A549 treated with DMSO at 1 μM for 4 hours (cell line): ENCODE data around the gene ZNF518A. TPM values are rescaled to one million over a fixed set of nuclear protein-coding genes. Genes with fewer than 3 reads are reported as not detected.

Experiments
- total RNA-seq: library from RNA; stranded (reverse); fragments of 200-300 nt; extraction: Qiagen RNA extraction; gene quantifications from 5 replicates; pipeline ENCODE4 v1.2.3, GENCODE V29; 2022; ENCODE audit warnings: low read depth

ZNF518A gene, protein sequence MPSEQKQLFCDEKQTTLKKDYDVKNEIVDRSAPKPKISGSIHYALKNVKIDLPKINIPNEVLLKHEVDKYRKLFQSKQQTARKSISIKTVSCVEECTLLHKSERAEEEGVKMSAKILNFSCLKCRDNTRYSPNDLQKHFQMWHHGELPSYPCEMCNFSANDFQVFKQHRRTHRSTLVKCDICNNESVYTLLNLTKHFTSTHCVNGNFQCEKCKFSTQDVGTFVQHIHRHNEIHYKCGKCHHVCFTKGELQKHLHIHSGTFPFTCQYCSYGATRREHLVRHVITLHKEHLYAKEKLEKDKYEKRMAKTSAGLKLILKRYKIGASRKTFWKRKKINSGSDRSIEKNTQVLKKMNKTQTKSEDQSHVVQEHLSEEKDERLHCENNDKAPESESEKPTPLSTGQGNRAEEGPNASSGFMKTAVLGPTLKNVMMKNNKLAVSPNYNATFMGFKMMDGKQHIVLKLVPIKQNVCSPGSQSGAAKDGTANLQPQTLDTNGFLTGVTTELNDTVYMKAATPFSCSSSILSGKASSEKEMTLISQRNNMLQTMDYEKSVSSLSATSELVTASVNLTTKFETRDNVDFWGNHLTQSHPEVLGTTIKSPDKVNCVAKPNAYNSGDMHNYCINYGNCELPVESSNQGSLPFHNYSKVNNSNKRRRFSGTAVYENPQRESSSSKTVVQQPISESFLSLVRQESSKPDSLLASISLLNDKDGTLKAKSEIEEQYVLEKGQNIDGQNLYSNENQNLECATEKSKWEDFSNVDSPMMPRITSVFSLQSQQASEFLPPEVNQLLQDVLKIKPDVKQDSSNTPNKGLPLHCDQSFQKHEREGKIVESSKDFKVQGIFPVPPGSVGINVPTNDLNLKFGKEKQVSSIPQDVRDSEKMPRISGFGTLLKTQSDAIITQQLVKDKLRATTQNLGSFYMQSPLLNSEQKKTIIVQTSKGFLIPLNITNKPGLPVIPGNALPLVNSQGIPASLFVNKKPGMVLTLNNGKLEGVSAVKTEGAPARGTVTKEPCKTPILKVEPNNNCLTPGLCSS (N-terminal part only)
- 5.5 to 9.6 TPM (median 8.5 TPM) in 5 replicates for total RNA-seq

DNA sequence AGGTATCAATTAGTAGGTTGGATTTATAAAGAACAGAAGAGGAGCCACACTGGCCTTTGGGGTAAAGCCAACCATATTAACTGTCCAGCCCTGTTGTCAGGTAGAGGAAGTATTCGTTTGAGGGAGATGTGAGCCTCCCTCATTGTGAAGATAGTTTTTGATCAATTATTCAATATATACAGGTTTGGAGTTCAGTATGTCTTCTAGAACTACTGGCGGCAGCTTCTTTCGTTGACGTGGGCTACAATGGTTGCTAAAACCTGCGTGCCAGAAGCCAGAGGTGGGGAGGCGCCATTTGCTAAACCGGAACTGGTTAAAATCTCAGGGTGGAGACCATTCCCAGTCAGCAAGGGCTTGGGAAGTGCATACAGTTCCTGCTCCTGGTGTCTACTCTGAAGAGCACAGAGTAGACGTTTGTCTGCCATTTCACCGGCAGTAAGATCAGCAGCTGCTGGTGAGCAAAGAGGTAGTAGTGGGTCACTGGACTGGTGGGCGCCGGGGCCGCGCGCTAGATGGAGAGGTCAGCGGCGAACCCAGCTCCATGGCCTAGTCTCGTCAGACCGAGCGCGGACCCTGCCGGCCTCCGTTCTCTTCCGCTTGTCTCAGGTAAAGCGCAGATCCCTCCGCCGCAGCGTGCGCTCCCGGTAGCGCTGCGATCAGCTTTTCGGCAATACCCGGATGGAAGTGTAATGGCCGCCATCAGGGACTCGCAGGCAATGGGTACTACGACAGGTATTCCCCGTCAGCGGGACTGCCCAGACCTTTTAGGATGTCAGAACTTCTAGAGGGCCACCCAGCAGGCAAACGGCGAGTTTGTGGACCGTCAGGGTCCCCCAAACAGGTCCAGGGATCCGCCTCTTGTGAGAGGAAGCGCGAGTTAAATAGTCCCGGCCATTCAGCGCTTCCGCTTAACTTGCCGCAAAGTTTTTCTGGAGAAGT, at the start of gene ZNF518A:
Gene ZNF518A (plus strand): TSS at position 911 of the 939 bp plus-strand sequence. CDS start 26,026 bp downstream, outside the sequence.

Other genes starting within 250 kb of the ZNF518A start
- 0.15 to 0.34 TPM (median 0.22 TPM) in 3 of 5 replicates, not detected in the others for gene CC2D2B, start 222.3 kb upstream of the ZNF518A start, total RNA-seq
- 6.6 to 8.3 TPM (median 7.8 TPM) in 5 replicates for gene CCNJ, start 86.7 kb upstream of the ZNF518A start, total RNA-seq
- not detected in 5 replicates for gene BLNK, start 141.3 kb downstream of the ZNF518A start, total RNA-seq
- not detected in 5 replicates for gene DNTT, start 174.1 kb downstream of the ZNF518A start, total RNA-seq
- not detected in 5 replicates for gene OPALIN, start 228.7 kb downstream of the ZNF518A start, total RNA-seq